Activated T-cell treated with anti-CD3 and anti-CD28 coated beads, Interleukin-2, amount 50 U/mL, for 48 hours (primary cell): ENCODE measurements around the gene ASCC1.
A peak's percentile ranks its signal among the peaks of the same experiment; 100 is the strongest.
"Not testable (repeated sequence)": the region's sequence is repeated elsewhere in the genome, so short reads cannot be mapped to it uniquely, and the experiment has no call there.

ENCODE experiments used
- DNase-seq, 2 experiments: peaks; one replicate each; pipeline ENCODE4 v3.0.0-alpha.2; 2020

ASCC1 gene

GRCh38 chr10:72167118-72167517 is 49.0 kb downstream of the ASCC1 start:
- DNase-seq = no peak

- DNase-seq = no peak
Measured at GRCh38 chr10:72164617-72165016, 51.5 kb downstream of the ASCC1 start.

GRCh38 chr10:72162978-72163377 is 53.1 kb downstream of the ASCC1 start:
- peak in 1 of 2 experiments; percentile 24 for DNase-seq

GRCh38 chr10:72158176-72158575 is 57.9 kb downstream of the ASCC1 start:
- no peak for DNase-seq

- DNase-seq = no peak
Measured at GRCh38 chr10:72156223-72156622, 59.9 kb downstream of the ASCC1 start.

GRCh38 chr10:72152286-72152685 is 63.8 kb downstream of the ASCC1 start:
- no peak for DNase-seq

- DNase-seq = not testable (repeated sequence)
Measured at GRCh38 chr10:72150746-72151478, 65.2 kb downstream of the ASCC1 start.

GRCh38 chr10:72147324-72147584 is 68.8 kb downstream of the ASCC1 start:
- not testable (repeated sequence) for DNase-seq

GRCh38 chr10:72146559-72147323 is 69.3 kb downstream of the ASCC1 start:
- DNase-seq = no peak

- no peak for DNase-seq
Measured at GRCh38 chr10:72146071-72146470, 70.0 kb downstream of the ASCC1 start.

GRCh38 chr10:72145657-72146056 is 70.4 kb downstream of the ASCC1 start:
- no peak for DNase-seq

- DNase-seq = no peak
Measured at GRCh38 chr10:72140850-72141249, 75.2 kb downstream of the ASCC1 start.

GRCh38 chr10:72140174-72140573 is 75.9 kb downstream of the ASCC1 start:
- DNase-seq = no peak

GRCh38 chr10:72137583-72137982 is 78.5 kb downstream of the ASCC1 start:
- DNase-seq = no peak

- DNase-seq = not testable (repeated sequence)
Measured at GRCh38 chr10:72136225-72136624, 79.9 kb downstream of the ASCC1 start.

GRCh38 chr10:72134785-72135767 is 81.0 kb downstream of the ASCC1 start:
- no peak for DNase-seq

GRCh38 chr10:72133517-72133916 is 82.6 kb downstream of the ASCC1 start:
- DNase-seq = no peak

GRCh38 chr10:72132854-72133253 is 83.2 kb downstream of the ASCC1 start:
- DNase-seq = no peak

- DNase-seq = no peak
Measured at GRCh38 chr10:72127571-72127970, 88.5 kb downstream of the ASCC1 start.

- no peak for DNase-seq
Measured at GRCh38 chr10:72126872-72127232, 89.2 kb downstream of the ASCC1 start.

- no peak for DNase-seq
Measured at GRCh38 chr10:72126184-72126871, 89.7 kb downstream of the ASCC1 start.

GRCh38 chr10:72124989-72125388 is 91.1 kb downstream of the ASCC1 start:
- DNase-seq = no peak

GRCh38 chr10:72124381-72124780 is 91.7 kb downstream of the ASCC1 start:
- no peak for DNase-seq
